ENCODE data around the gene NUP42.
"Not testable (repeated sequence)": the region's sequence is repeated elsewhere in the genome, so short reads cannot be mapped to it uniquely, and the experiment has no call there.

The NUP42 gene

GRCh38 chr7:23205909-23206767 is 24.3 kb downstream of the NUP42 start:
- no peak for DNase-seq

GRCh38 chr7:23207021-23207420 is 25.2 kb downstream of the NUP42 start:
- DNase-seq = no peak

GRCh38 chr7:23207884-23208283 is 26.0 kb downstream of the NUP42 start:
- DNase-seq = no peak

GRCh38 chr7:23208316-23208715 is 26.5 kb downstream of the NUP42 start:
- no peak for DNase-seq

- no peak for DNase-seq
Measured at GRCh38 chr7:23210506-23210905, 28.7 kb downstream of the NUP42 start.

GRCh38 chr7:23211589-23211988 is 29.7 kb downstream of the NUP42 start:
- no peak for DNase-seq

GRCh38 chr7:23212395-23212794 is 30.5 kb downstream of the NUP42 start:
- no peak for DNase-seq

GRCh38 chr7:23212841-23213240 is 31.0 kb downstream of the NUP42 start:
- DNase-seq = no peak

- no peak for DNase-seq
Measured at GRCh38 chr7:23213755-23214154, 31.9 kb downstream of the NUP42 start.

GRCh38 chr7:23214423-23214822 is 32.6 kb downstream of the NUP42 start:
- no peak for DNase-seq

GRCh38 chr7:23214938-23215337 is 33.1 kb downstream of the NUP42 start:
- no peak for DNase-seq

- peak; percentile 50 for DNase-seq
Measured at GRCh38 chr7:23216021-23216420, 34.2 kb downstream of the NUP42 start.

GRCh38 chr7:23218196-23218595 is 36.3 kb downstream of the NUP42 start:
- no peak for DNase-seq

GRCh38 chr7:23220690-23221305 is 39.0 kb downstream of the NUP42 start:
- DNase-seq = no peak

GRCh38 chr7:23222439-23223030 is 40.7 kb downstream of the NUP42 start:
- DNase-seq = no peak

GRCh38 chr7:23224364-23224763 is 42.5 kb downstream of the NUP42 start:
- DNase-seq = not testable (repeated sequence)

GRCh38 chr7:23226844-23227450 is 45.1 kb downstream of the NUP42 start:
- DNase-seq = no peak

GRCh38 chr7:23228412-23228811 is 46.6 kb downstream of the NUP42 start:
- no peak for DNase-seq

GRCh38 chr7:23230641-23231101 is 48.8 kb downstream of the NUP42 start:
- DNase-seq = no peak

GRCh38 chr7:23232966-23233365 is 51.1 kb downstream of the NUP42 start:
- DNase-seq = no peak

GRCh38 chr7:23234569-23235296 is 52.9 kb downstream of the NUP42 start:
- no peak for DNase-seq

- DNase-seq = no peak
Measured at GRCh38 chr7:23235813-23236221, 54.0 kb downstream of the NUP42 start.

- no peak for DNase-seq
Measured at GRCh38 chr7:23237000-23237399, 55.2 kb downstream of the NUP42 start.
